Measurements from ENCODE around the gene RASSF1.

The RASSF1 gene

GRCh38 chr3:50340448-50341329 lies at the start of gene RASSF1:
RASSF1 (minus strand) TSS chr3:50340836; CDS start chr3:50340805, 31 bp downstream.
- DNase-seq, result no peak

GRCh38 chr3:50389414-50389767 lies 48.8 kb upstream of the RASSF1 start:
- DNase-seq, result no peak

GRCh38 chr3:50388720-50389413 lies 48.2 kb upstream of the RASSF1 start:
- no peak for DNase-seq

- DNase-seq, result no peak
Measured at GRCh38 chr3:50388016-50388719, 47.5 kb upstream of the RASSF1 start.

- no peak for DNase-seq
Measured at GRCh38 chr3:50385754-50386153, 45.1 kb upstream of the RASSF1 start.

GRCh38 chr3:50383750-50384149 lies 43.1 kb upstream of the RASSF1 start:
- DNase-seq, result no peak

- no peak for DNase-seq
Measured at GRCh38 chr3:50382722-50383121, 42.1 kb upstream of the RASSF1 start.

GRCh38 chr3:50381383-50381782 lies 40.7 kb upstream of the RASSF1 start:
- DNase-seq, result no peak

- no peak for DNase-seq
Measured at GRCh38 chr3:50380405-50381085, 39.9 kb upstream of the RASSF1 start.

- no peak for DNase-seq
Measured at GRCh38 chr3:50378757-50379156, 38.1 kb upstream of the RASSF1 start.

- DNase-seq, result no peak
Measured at GRCh38 chr3:50378024-50378423, 37.4 kb upstream of the RASSF1 start.

GRCh38 chr3:50375258-50375931 lies 34.8 kb upstream of the RASSF1 start:
- DNase-seq, result no peak

GRCh38 chr3:50374363-50375257 lies 34.0 kb upstream of the RASSF1 start:
- no peak for DNase-seq

- no peak for DNase-seq
Measured at GRCh38 chr3:50373146-50374051, 32.8 kb upstream of the RASSF1 start.

GRCh38 chr3:50372349-50372748 lies 31.7 kb upstream of the RASSF1 start:
- no peak for DNase-seq

GRCh38 chr3:50371133-50371685 lies 30.6 kb upstream of the RASSF1 start:
- DNase-seq, result no peak

- peak; percentile 24 for DNase-seq
Measured at GRCh38 chr3:50370594-50370993, 30.0 kb upstream of the RASSF1 start.

GRCh38 chr3:50369012-50369670 lies 28.5 kb upstream of the RASSF1 start:
- DNase-seq, result peak; percentile 11

GRCh38 chr3:50365842-50366220 lies 25.2 kb upstream of the RASSF1 start:
- no peak for DNase-seq

Measured in NCI-H1694 treated with DMSO at 0.1 percent for 48 hours (cell line).